SIG-M5 treated with dmso at 0.1 percent for 504 hours (cell line): Measurements from ENCODE around the gene POU6F2.

ENCODE experiments used
- DNase-seq: peaks from one replicate; lab custom pipeline; 2025; ENCODE audit not compliant: unreplicated experiment; lab: John Stamatoyannopoulos, UW

Gene POU6F2

GRCh38 chr7:39247576-39247975 is 269.9 kb downstream of the POU6F2 start:
- DNase-seq, result no peak

- no peak for DNase-seq
Measured at GRCh38 chr7:39248041-39248691, 270.5 kb downstream of the POU6F2 start.

DNA sequence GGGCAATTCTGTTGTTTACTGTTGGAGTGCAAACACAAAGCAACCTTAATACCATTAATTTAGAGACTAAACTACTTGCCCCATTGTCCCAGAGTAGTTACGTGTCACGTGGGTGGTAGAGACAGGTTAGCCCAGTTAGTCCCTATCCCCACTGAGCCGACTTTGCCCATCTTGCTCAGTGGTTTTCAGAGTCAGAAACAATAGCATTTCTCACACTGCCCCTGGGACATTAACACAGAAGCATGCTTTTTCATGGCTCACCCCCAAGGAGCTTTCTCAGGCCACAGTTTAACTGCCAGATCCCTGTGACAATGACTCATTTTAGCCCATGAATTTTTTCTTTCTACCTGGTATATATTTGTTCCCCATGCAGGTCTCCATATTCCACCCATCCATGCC is 271.0 kb downstream of the POU6F2 start:
- no peak for DNase-seq

- no peak for DNase-seq
Measured at GRCh38 chr7:39249635-39250152, 272.0 kb downstream of the POU6F2 start.

- DNase-seq, result no peak
Measured at GRCh38 chr7:39252916-39253315, 275.2 kb downstream of the POU6F2 start.

DNA sequence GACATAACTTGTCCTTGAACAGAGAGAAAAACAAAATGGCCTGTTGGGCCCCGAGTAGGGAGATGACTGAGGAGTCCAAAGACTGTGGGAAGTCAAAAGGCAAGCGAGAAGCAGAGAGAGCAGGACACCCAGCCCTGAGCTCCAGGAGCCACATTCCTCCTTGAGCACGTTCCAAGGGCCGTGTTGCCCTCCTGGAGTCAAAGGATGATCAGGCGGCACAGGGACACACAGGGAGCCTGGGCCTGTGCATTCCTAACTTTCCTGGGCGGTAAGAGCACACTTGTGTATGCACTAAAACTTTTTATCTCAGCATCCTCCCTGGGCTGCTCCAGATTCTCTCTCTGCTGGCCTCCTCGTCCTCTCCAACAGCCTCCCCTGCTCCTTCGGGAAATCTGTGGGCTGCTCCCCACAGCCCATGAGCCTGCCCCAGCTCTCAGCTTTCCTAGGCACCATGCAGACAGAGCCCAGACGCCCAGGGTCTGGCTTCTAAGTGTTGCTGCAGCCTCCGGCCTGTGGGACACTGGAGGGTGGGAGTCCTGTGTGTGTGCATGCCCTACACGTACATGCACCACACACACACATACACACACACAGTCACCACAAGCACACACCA is 281.8 kb downstream of the POU6F2 start:
- DNase-seq, result no peak

DNA sequence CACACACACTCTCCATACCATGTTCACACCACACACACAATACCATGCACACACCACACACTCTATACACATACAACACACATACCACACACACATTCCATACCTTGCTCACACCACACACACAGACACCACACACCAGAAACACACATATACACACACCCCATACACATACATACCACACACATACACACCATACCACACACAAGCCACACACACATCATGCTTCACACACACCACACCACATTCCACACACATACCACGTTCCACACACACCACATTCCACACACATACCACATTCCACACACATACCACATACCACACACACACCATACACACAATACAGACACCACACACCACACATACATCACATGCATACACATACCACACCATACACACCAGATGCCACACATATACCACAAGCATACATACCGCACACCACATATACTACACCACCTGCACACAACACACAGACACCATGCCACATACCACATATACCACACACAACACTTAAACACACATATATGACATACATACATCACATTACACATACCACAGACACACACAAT is 282.7 kb downstream of the POU6F2 start:
- DNase-seq, result no peak

GRCh38 chr7:39261771-39262170 is 284.1 kb downstream of the POU6F2 start:
- DNase-seq, result no peak

DNA sequence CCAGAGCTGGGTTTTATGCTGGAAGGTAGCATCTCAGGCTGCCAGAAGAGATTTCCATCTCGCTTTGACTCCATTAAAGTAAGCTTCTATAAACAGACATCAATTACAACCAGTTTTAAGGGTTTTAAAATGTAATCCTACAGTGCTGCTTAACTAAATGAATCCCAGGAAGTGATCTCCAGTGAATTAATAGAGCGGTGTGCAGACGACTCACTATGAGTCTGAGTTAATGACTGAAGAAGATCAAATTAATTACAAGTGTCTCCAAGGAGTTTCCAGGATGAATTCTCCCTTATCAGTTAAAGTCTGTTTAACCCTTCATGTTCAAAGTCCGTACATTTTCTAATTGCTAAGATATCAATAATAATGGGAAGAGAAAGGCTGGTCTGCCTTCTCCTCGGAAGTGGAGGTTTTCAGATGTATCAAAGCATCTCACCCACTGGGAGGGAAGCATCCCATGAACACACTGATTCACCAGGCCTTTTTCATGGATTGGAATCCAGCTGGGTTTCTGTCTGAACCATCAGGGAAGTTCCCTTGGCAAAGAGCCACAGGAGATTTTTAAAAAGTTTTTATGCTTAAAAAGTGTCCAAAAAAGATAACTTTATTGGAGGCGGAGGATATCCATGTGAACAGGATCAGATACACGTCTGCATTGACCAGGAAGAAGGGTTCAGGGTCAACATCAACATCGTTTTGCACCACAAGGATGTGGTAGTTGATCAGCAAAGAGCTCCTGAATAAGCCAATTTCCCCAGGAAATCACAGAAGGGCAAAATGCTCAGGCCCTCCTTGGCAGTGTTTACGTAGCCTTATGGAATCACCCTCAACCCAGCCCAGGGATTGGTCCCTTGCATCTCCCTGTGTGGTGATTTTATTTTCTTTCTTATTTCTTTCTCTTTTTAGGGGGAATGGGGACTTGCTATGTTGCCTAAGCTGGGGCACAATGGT is 288.2 kb downstream of the POU6F2 start:
- DNase-seq, result no peak

DNA sequence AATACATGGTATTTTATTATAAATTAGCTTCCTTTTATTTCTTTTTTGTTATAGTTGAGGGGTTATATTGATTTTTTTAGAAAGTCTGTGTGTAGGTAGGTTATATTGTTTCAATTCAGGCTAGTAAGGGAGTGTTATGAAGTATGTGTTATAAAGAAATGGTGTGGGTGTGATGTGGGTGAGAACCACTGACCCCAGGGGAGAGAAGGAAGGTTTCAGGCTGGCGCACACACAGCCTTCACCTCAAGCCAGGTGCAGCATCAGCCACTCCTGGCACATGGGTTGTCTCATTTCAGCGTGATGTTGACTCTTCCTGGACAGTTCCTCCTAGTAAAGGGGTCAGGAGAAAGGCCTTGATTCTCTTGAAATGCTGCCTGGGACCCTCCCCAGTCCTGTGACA is 291.3 kb downstream of the POU6F2 start:
- no peak for DNase-seq

GRCh38 chr7:39270018-39270417 is 292.3 kb downstream of the POU6F2 start:
- no peak for DNase-seq

DNA sequence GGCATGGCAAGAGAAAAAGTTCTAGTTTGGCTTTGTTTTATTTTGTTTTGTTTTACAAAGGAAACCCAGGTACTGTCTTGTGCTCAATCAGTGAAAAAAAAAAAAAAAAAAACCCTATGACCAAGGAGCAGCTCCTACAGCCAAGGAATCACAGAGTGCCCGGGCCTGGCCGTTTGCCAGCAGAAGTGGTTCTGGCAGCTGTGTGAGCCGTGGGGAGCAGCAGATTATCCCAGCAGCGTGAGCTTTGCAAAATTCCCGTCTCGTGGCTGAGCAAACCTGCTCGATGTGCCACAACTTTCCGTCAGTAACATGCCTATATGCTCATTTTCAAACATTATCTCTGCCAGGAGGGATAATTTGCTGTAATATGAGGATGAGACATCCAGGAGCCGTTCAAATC is 293.7 kb downstream of the POU6F2 start:
- DNase-seq, result no peak

- DNase-seq, result no peak
Measured at GRCh38 chr7:39272111-39272510, 294.4 kb downstream of the POU6F2 start.

- no peak for DNase-seq
Measured at GRCh38 chr7:39272691-39273090, 295.0 kb downstream of the POU6F2 start.

DNA sequence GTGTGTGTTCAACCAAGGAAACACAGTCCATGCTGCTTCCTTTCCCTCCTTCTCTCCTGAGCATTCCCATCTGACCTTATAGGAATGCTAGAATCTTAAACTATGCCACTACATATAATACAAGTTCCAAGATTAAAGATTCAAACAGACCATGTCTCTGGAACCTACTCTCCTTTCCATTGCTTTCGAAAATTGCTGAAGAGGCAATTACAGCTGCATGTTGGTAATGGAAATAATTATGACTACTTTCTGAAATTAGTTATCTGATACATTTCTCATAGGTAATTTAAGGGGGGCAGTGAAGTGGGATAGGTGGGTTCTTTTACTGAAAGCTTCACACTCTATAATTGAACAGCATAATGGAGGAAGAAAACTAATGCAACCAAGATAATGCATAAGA is 302.6 kb downstream of the POU6F2 start:
- DNase-seq, result no peak

- no peak for DNase-seq
Measured at GRCh38 chr7:39285256-39285655, 307.5 kb downstream of the POU6F2 start.

DNA sequence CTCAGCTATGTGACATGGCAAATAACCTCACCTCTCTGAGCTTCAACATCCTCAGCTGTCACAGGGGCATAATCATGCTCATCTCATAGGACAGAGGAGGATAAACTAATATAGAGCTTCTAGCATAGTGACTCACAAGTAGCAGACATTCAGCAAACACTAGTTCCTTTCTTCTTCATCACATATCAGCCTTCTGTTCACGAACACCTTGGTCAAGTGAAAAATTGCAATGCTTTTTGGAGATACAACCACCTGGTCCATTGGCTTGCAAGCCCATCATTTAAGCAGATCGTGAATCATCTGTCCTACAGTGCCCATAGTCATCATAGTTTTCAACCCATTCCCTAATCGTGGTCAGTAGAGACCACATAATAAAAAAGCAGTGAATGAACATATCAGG is 310.6 kb downstream of the POU6F2 start:
- DNase-seq, result no peak

- DNase-seq, result no peak
Measured at GRCh38 chr7:39291628-39292410, 314.1 kb downstream of the POU6F2 start.

- DNase-seq, result no peak
Measured at GRCh38 chr7:39293056-39293823, 315.5 kb downstream of the POU6F2 start.

- no peak for DNase-seq
Measured at GRCh38 chr7:39294022-39294421, 316.3 kb downstream of the POU6F2 start.
